ENCODE data around the gene MPHOSPH10.
A peak's percentile ranks its signal among the peaks of the same experiment; 100 is the strongest.

- TF ChIP-seq, protein P1, sequence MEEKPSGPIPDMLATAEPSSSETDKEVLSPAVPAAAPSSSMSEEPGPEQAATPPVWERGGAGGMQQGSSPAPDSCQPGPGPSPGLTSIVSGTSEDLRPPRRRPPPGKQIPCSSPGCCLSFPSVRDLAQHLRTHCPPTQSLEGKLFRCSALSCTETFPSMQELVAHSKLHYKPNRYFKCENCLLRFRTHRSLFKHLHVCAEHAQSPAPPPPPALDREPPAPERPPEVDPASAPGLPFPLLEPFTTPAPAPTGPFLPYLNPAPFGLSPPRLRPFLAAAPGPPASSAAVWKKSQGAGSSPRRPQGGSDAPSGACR (CRISPR knock-in tag; IDR thresholded peaks at IDR 0.05) = no peak
- TF ChIP-seq, protein P2, sequence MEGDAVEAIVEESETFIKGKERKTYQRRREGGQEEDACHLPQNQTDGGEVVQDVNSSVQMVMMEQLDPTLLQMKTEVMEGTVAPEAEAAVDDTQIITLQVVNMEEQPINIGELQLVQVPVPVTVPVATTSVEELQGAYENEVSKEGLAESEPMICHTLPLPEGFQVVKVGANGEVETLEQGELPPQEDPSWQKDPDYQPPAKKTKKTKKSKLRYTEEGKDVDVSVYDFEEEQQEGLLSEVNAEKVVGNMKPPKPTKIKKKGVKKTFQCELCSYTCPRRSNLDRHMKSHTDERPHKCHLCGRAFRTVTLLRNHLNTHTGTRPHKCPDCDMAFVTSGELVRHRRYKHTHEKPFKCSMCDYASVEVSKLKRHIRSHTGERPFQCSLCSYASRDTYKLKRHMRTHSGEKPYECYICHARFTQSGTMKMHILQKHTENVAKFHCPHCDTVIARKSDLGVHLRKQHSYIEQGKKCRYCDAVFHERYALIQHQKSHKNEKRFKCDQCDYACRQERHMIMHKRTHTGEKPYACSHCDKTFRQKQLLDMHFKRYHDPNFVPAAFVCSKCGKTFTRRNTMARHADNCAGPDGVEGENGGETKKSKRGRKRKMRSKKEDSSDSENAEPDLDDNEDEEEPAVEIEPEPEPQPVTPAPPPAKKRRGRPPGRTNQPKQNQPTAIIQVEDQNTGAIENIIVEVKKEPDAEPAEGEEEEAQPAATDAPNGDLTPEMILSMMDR (CRISPR knock-in tag; IDR thresholded peaks at IDR 0.05) = peak; percentile 83
Measured at GRCh38 chr2:71100195-71100964, 30.1 kb upstream of the MPHOSPH10 start.
